HUDEP-2 (cell line): Measurements from ENCODE around the gene TBL1Y.

Experiments used
- DNase-seq, 76 experiments: peaks; one replicate each; lab custom pipeline; 2025; ENCODE audit not compliant: unreplicated experiment in 76 of 76; lab: John Stamatoyannopoulos, UW

TBL1Y gene

GRCh38 chrY:6968191-6968590 lies 57.7 kb downstream of the TBL1Y start:
- DNase-seq: no peak

GRCh38 chrY:6972271-6972887 lies 61.9 kb downstream of the TBL1Y start:
- DNase-seq: no peak

GRCh38 chrY:6974971-6975370 lies 64.5 kb downstream of the TBL1Y start:
- peak in 1 of 76 experiments; percentile 0 for DNase-seq

GRCh38 chrY:6977783-6978182 lies 67.3 kb downstream of the TBL1Y start:
- no peak for DNase-seq

- DNase-seq: no peak
Measured at GRCh38 chrY:6983221-6983620, 72.7 kb downstream of the TBL1Y start.

- peak in 37 of 76 experiments; percentile 0 to 40 (median 2) for DNase-seq
Measured at GRCh38 chrY:6987811-6988210, 77.3 kb downstream of the TBL1Y start.

GRCh38 chrY:6989886-6990620 lies 79.6 kb downstream of the TBL1Y start:
- DNase-seq: no peak

GRCh38 chrY:6992041-6992440 lies 81.5 kb downstream of the TBL1Y start:
- DNase-seq: peak in 1 of 76 experiments; percentile 1

- no peak for DNase-seq
Measured at GRCh38 chrY:6995987-6996386, 85.5 kb downstream of the TBL1Y start.

GRCh38 chrY:6997503-6998066 lies 87.1 kb downstream of the TBL1Y start:
- no peak for DNase-seq

- DNase-seq: no peak
Measured at GRCh38 chrY:6999905-7000304, 89.4 kb downstream of the TBL1Y start.

GRCh38 chrY:7002581-7002980 lies 92.1 kb downstream of the TBL1Y start:
- DNase-seq: peak in 62 of 76 experiments; percentile 0 to 81 (median 10)

GRCh38 chrY:7007911-7008310 lies 97.4 kb downstream of the TBL1Y start:
- peak in 7 of 76 experiments; percentile 0 to 1 (median 0) for DNase-seq

GRCh38 chrY:7008578-7009355 lies 98.3 kb downstream of the TBL1Y start:
- DNase-seq: no peak

- no peak for DNase-seq
Measured at GRCh38 chrY:7013051-7013450, 102.6 kb downstream of the TBL1Y start.

- DNase-seq: no peak
Measured at GRCh38 chrY:7016521-7016920, 106.0 kb downstream of the TBL1Y start.

GRCh38 chrY:7017244-7018080 lies 107.0 kb downstream of the TBL1Y start:
- no peak for DNase-seq

GRCh38 chrY:7039037-7039436 lies 128.5 kb downstream of the TBL1Y start:
- no peak for DNase-seq

GRCh38 chrY:7040662-7041061 lies 130.2 kb downstream of the TBL1Y start:
- DNase-seq: no peak

- DNase-seq: no peak
Measured at GRCh38 chrY:7041983-7042382, 131.5 kb downstream of the TBL1Y start.
